ENCODE results near the gene PFN3.

GRCh38 chr5:177402271-177403043 is 2.0 kb upstream of the PFN3 start:
- TF ChIP-seq CTCF (IDR thresholded peaks at IDR 0.05), result peak in 4 of 6 experiments; percentile 24 to 42 (median 38)
- no peak for TF ChIP-seq POLR2A (IDR thresholded peaks at IDR 0.05)

All from adrenal gland (tissue), 5 donors.